Astrocyte of the cerebellum (primary cell): Measurements from ENCODE around the gene GRIK5.
A peak's percentile ranks its signal among the peaks of the same experiment; 100 is the strongest.

Experiments
- DNase-seq: peaks from one replicate; pipeline ENCODE4 v3.0.0-alpha.2; 2011; ENCODE audit warnings: low read depth
- H3K4me3 ChIP-seq: 2 replicates; pipeline ENCODE4 v1.5.1; 2011; ENCODE audit warnings: mild to moderate bottlenecking, low read depth, low read length, moderate library complexity
- CTCF ChIP-seq: IDR thresholded peaks from 2 replicates; pipeline ENCODE4 v1.5.1; 2012; ENCODE audit warnings: low read length, low read depth, moderate library complexity, mild to moderate bottlenecking; ENCODE audit errors: missing control alignments
- in situ Hi-C: cut with HindIII; loops from 2 replicates; pipeline ENCODE4 v1.10.0; 2017; ENCODE audit warnings: low sequenced_read_pairs

GRIK5 gene

GRCh38 chr19:42113641-42114348, 43.8 kb upstream of the GRIK5 start:
- H3K4me3 ChIP-seq: no peak overlapping the region
- in situ Hi-C loops: no loop called here
- TF ChIP-seq CTCF: peak; percentile 37
- peak; percentile 71 for DNase-seq

- DNase-seq: no peak
- no peak overlapping the region for H3K4me3 ChIP-seq
- in situ Hi-C loops: no loop called here
- TF ChIP-seq CTCF: no peak
Observed at GRCh38 chr19:42111811-42112210, 41.8 kb upstream of the GRIK5 start.

GRCh38 chr19:42111384-42111783, 41.4 kb upstream of the GRIK5 start:
- DNase-seq: no peak
- in situ Hi-C loops: no loop called here
- H3K4me3 ChIP-seq: no peak overlapping the region
- TF ChIP-seq CTCF: no peak

GRCh38 chr19:42110658-42111057, 40.7 kb upstream of the GRIK5 start:
- no peak for TF ChIP-seq CTCF
- in situ Hi-C loops: no loop called here
- no peak for DNase-seq
- no peak overlapping the region for H3K4me3 ChIP-seq

- in situ Hi-C loops: no loop called here
- H3K4me3 ChIP-seq: no peak overlapping the region
- no peak for DNase-seq
- TF ChIP-seq CTCF: no peak
Observed at GRCh38 chr19:42109896-42110295, 39.9 kb upstream of the GRIK5 start.

- peak; percentile 76 for DNase-seq
- in situ Hi-C loops: no loop called here
- H3K4me3 ChIP-seq: no peak overlapping the region
- peak; percentile 99 for TF ChIP-seq CTCF
Observed at GRCh38 chr19:42108527-42109389, 38.8 kb upstream of the GRIK5 start.
